PFSK-1 (cell line): ENCODE results near the gene RECQL5.

ENCODE experiments used
- POLR2AphosphoS5 ChIP-seq: IDR thresholded peaks from 2 replicates; pipeline ENCODE4 v1.6.1; 2012; ENCODE audit warnings: low read depth, mild to moderate bottlenecking, control low read depth, low read length, moderate library complexity
- REST ChIP-seq, 2 experiments: IDR thresholded peaks; 2 replicates each; pipeline versions ENCODE4 v1.6.1 to v1.8.0; 2011 to 2012; ENCODE audit warnings: low read depth in 2 of 2, low read length in 2 of 2, control low read depth in 1 of 2, inconsistent platforms in 1 of 2, mild to moderate bottlenecking in 1 of 2, moderate library complexity in 1 of 2; ENCODE audit not compliant: insufficient read depth in 1 of 2

- no peak for TF ChIP-seq POLR2AphosphoS5
- no peak for TF ChIP-seq REST (IDR thresholded peaks at IDR 0.05; ENCODE audit: insufficient read depth in 1 of 2, low read depth in 2 of 2, low read length in 2 of 2)
Observed at GRCh38 chr17:75590849-75591721, 75.9 kb downstream of the RECQL5 start.
